Kidney (tissue), 14 donors: ENCODE measurements around the gene ITCH. TPM values are rescaled to one million over a fixed set of nuclear protein-coding genes. Genes with fewer than 3 reads are reported as not detected.
"Not testable (repeated sequence)": the region's sequence is repeated elsewhere in the genome, so short reads cannot be mapped to it uniquely, and the experiment has no call there.

Experiments
- DNase-seq, 5 donors: peaks; one replicate each; pipeline ENCODE4 v3.0.0-alpha.2; 2013 to 2020
- FAIRE-seq: peaks from 2 replicates; lab custom pipeline; 2012; peaks lifted over from hg19 to GRCh38; lab: Jason Lieb, UNC
- H3K27ac ChIP-seq, 2 donors: one replicate each; pipeline ENCODE4 v1.7.0; 2013; ENCODE audit warnings: low read depth in 2 of 2, low read length in 2 of 2, inconsistent platforms in 1 of 2
- H3K27me3 ChIP-seq: one replicate; pipeline ENCODE4 v1.7.1; 2013; ENCODE audit warnings: low read length, inconsistent platforms; ENCODE audit not compliant: control insufficient read depth, insufficient read depth
- H3K36me3 ChIP-seq, 3 donors: one replicate each; pipeline versions ENCODE4 v1.7.0 to v1.7.1; 2013; ENCODE audit warnings: low read length in 3 of 3, control low read depth in 1 of 3, inconsistent platforms in 1 of 3; ENCODE audit not compliant: insufficient read depth in 3 of 3, control insufficient read depth in 2 of 3
- H3K4me1 ChIP-seq, 3 donors: one replicate each; pipeline versions ENCODE4 v1.7.0 to v1.7.1; 2013; ENCODE audit warnings: low read length in 3 of 3, inconsistent platforms in 1 of 3, low read depth in 1 of 3; ENCODE audit not compliant: control insufficient read depth in 2 of 3, insufficient read depth in 2 of 3
- H3K4me3 ChIP-seq, 3 donors: one replicate each; pipeline versions ENCODE4 v1.7.0 to v1.8.1; 2013; ENCODE audit warnings: low read length in 3 of 3, control low read depth in 1 of 3, inconsistent platforms in 1 of 3
- H3K9ac ChIP-seq, 3 donors: one replicate each; pipeline versions ENCODE4 v1.7.0 to v1.7.1; 2013; ENCODE audit warnings: low read length in 3 of 3, control low read depth in 1 of 3, inconsistent platforms in 1 of 3
- H3K9me3 ChIP-seq, 3 donors: one replicate each; pipeline versions ENCODE4 v1.7.0 to v1.7.1; 2013; ENCODE audit warnings: low read length in 3 of 3, control low read depth in 1 of 3, inconsistent platforms in 1 of 3; ENCODE audit not compliant: control insufficient read depth in 2 of 3, insufficient read depth in 1 of 3
- intact Hi-C: fragments of 100-400 bp; cut with DNase I; formaldehyde crosslinking; loops from one replicate; pipeline ENCODE4 v1.11.1; 2022
- polyA plus RNA-seq: library from polyadenylated mRNA; stranded (reverse); fragments of 350-450 nt; fragmentation: Illumina TruSeq; extraction: RNeasy Lipid Tissue Mini Kit (QIAGEN cat#74804); gene quantifications from one replicate; pipeline ENCODE4 v1.2.3, GENCODE V29; 2014; ENCODE audit warnings: low read depth, low replicate concordance; ENCODE audit not compliant: insufficient read depth
- total RNA-seq: library from RNA; stranded (reverse); fragmentation: NEBNext Ultra II Directional; extraction: Animal tissue kit (Norgen Biotek cat#: 25700); gene quantifications from one replicate; pipeline ENCODE4 v1.2.1, GENCODE V29; 2021
- TF ChIP-seq, protein P1 (sequence below): IDR thresholded peaks from 3 replicates; pipeline ENCODE4 v1.5.1; 2012; ENCODE audit warnings: mild to moderate bottlenecking, moderate library complexity, borderline replicate concordance; ENCODE audit not compliant: insufficient read depth; ENCODE audit errors: extremely low read depth
- donor health status: control.
- donor health status: control.
- donor health status: control.
- donor health status: control.
- donor health status: control.
- donor health status: DM: yes; HTN: yes; CAD: no.
- donor health status: Normal renal cell carcinoma (clear cell type).

The ITCH gene
- total and polyA plus RNA-seq, 2 donors from 2014 or later: 10.1 to 63.1 TPM

GRCh38 chr20:34396408-34396807 lies 33.3 kb downstream of the ITCH start:
- intact Hi-C loops: no loop called here
- Histone ChIP-seq H3K27me3 (no peaks in the 10 kb centered on the region), H3K9me3 (no peaks in the 10 kb centered on the region), H3K9ac (no peak overlapping the region), H3K4me1 (no peaks in the 10 kb centered on the region), H3K36me3 (peaks cover 0 to 9% (median 3%) of the 10 kb centered on the region in 3 donors), H3K27ac (no peak overlapping the region), H3K4me3 (no peak overlapping the region)
- no peak for DNase-seq
- TF ChIP-seq, protein P1, sequence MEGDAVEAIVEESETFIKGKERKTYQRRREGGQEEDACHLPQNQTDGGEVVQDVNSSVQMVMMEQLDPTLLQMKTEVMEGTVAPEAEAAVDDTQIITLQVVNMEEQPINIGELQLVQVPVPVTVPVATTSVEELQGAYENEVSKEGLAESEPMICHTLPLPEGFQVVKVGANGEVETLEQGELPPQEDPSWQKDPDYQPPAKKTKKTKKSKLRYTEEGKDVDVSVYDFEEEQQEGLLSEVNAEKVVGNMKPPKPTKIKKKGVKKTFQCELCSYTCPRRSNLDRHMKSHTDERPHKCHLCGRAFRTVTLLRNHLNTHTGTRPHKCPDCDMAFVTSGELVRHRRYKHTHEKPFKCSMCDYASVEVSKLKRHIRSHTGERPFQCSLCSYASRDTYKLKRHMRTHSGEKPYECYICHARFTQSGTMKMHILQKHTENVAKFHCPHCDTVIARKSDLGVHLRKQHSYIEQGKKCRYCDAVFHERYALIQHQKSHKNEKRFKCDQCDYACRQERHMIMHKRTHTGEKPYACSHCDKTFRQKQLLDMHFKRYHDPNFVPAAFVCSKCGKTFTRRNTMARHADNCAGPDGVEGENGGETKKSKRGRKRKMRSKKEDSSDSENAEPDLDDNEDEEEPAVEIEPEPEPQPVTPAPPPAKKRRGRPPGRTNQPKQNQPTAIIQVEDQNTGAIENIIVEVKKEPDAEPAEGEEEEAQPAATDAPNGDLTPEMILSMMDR: no peak
- no peak for FAIRE-seq

DNA sequence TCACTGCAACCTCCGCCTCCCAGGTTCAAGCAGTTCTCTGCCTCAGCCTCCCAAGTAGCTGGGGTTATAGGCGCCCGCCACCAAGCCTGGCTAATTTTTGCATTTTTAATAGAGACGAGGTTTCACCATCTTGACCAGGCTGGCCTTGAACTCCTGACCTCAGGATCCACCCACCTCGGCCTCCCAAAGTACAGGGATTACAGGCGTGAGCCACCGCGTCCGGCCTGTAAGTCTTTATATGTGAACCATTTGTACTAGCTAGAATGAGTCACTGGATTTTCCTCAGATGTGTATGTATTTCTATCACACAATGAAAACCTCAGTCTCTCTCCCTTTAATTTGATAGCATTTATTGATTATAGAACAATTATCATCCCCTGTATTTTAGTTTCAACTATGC lies 34.0 kb downstream of the ITCH start:
- H3K27ac ChIP-seq: no peak overlapping the region
- no peaks in the 10 kb centered on the region for H3K27me3 ChIP-seq
- TF ChIP-seq, protein P1: no peak
- no peak overlapping the region for H3K4me3 ChIP-seq
- FAIRE-seq (no peak), DNase-seq (no peak)
- H3K9ac ChIP-seq: no peak overlapping the region
- intact Hi-C loops: no loop called here
- peaks cover 0 to 4% (median under 1%) of the 10 kb centered on the region in 3 donors for H3K4me1 ChIP-seq
- H3K9me3 ChIP-seq: no peaks in the 10 kb centered on the region
- peaks cover 0 to 9% (median 3%) of the 10 kb centered on the region in 3 donors for H3K36me3 ChIP-seq

GRCh38 chr20:34400776-34401175 lies 37.7 kb downstream of the ITCH start:
- intact Hi-C loops, H3K9me3 ChIP-seq, H3K9ac ChIP-seq, H3K4me1 ChIP-seq, H3K4me3 ChIP-seq, H3K27me3 ChIP-seq, FAIRE-seq, H3K36me3 ChIP-seq, H3K27ac ChIP-seq, DNase-seq: not testable (repeated sequence)

DNA sequence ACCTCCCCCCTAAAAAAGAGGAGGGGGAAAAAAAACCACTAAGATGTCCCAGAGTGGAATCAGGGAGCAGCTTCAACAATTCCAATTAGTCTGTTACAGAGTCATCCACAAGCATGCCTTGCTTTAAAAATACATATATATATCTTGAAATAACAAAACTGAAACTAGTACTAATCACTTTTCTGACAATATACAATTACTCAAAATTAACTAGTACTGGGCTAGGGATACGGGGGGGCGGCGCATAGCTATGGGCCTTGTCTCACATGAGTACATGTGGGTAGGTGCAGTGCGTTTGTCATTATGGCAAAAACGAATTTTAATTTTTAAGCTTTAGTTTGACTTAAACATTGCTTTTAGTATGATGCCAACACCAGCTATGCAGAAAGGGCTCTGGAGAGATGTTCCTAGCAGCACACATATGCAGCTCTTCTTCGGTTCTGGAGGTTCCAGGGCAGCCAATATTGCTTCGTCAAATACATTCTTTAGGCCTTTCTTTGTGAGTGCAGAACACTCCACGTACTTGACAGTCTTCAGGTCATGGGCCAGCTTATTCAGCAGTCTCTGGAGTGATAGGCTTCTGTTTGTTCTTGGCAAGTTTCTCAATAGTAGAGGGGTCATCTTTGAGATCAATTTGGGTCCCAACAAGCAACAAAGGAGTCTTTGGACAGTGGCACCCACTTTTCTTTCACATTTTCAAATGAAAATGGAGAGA lies 38.8 kb downstream of the ITCH start:
- no peak for FAIRE-seq

More for the DNA sequence above, 38.8 kb downstream of the ITCH start:
- H3K36me3 ChIP-seq: no peaks in the 10 kb centered on the region
- intact Hi-C loops: no loop called here
- H3K9ac ChIP-seq: no peak overlapping the region
- no peaks in the 10 kb centered on the region for H3K9me3 ChIP-seq
- H3K4me1 ChIP-seq: peaks cover 0 to 9% (median 5%) of the 10 kb centered on the region in 3 donors
- no peak overlapping the region for H3K27ac ChIP-seq
- H3K27me3 ChIP-seq: no peaks in the 10 kb centered on the region
- no peak for DNase-seq
- no peak overlapping the region for H3K4me3 ChIP-seq
- TF ChIP-seq, protein P1: no peak
